HG02852 (cell line): Measurements from ENCODE around the gene TBX4.
A peak's percentile ranks its signal among the peaks of the same experiment; 100 is the strongest.

Source experiments
- ATAC-seq: cut with Tn5 transposase; IDR thresholded peaks from one replicate; pipeline ENCODE4 v1.9.1; 2021; ENCODE audit warnings: mild to moderate bottlenecking, moderate library complexity; ENCODE audit not compliant: unreplicated experiment

Gene TBX4

GRCh38 chr17:61452301-61453290, at the start of gene TBX4:
Gene TBX4 (plus strand): TSS chr17:61452422. CDS start chr17:61456491, 4,069 bp downstream.
- no peak for ATAC-seq

- no peak for ATAC-seq
Measured at GRCh38 chr17:61402978-61403800, 49.0 kb upstream of the TBX4 start.

GRCh38 chr17:61403801-61404662, 48.2 kb upstream of the TBX4 start:
- no peak for ATAC-seq

GRCh38 chr17:61404663-61404912, 47.6 kb upstream of the TBX4 start:
- ATAC-seq = no peak

- ATAC-seq = no peak
Measured at GRCh38 chr17:61404913-61405685, 47.1 kb upstream of the TBX4 start.

- no peak for ATAC-seq
Measured at GRCh38 chr17:61405686-61406536, 46.3 kb upstream of the TBX4 start.

- no peak for ATAC-seq
Measured at GRCh38 chr17:61406537-61406845, 45.7 kb upstream of the TBX4 start.

- ATAC-seq = no peak
Measured at GRCh38 chr17:61406971-61407911, 45.0 kb upstream of the TBX4 start.

- ATAC-seq = no peak
Measured at GRCh38 chr17:61408151-61409041, 43.8 kb upstream of the TBX4 start.

GRCh38 chr17:61409301-61410112, 42.7 kb upstream of the TBX4 start:
- no peak for ATAC-seq

- no peak for ATAC-seq
Measured at GRCh38 chr17:61410141-61411010, 41.8 kb upstream of the TBX4 start.

- ATAC-seq = no peak
Measured at GRCh38 chr17:61411011-61411260, 41.3 kb upstream of the TBX4 start.

GRCh38 chr17:61411261-61412142, 40.7 kb upstream of the TBX4 start:
- no peak for ATAC-seq

GRCh38 chr17:61412143-61412859, 39.9 kb upstream of the TBX4 start:
- peak; percentile 64 for ATAC-seq
